ENCODE results near the gene RBM44.
"Not testable (repeated sequence)": the region's sequence is repeated elsewhere in the genome, so short reads cannot be mapped to it uniquely, and the experiment has no call there.

RBM44 gene

GRCh38 chr2:237779521-237779920 lies 19.1 kb upstream of the RBM44 start:
- no peak for DNase-seq

- DNase-seq, result no peak
Measured at GRCh38 chr2:237782181-237782580, 16.4 kb upstream of the RBM44 start.

- not testable (repeated sequence) for DNase-seq
Measured at GRCh38 chr2:237783678-237784077, 14.9 kb upstream of the RBM44 start.

- DNase-seq, result no peak
Measured at GRCh38 chr2:237786936-237787335, 11.6 kb upstream of the RBM44 start.

GRCh38 chr2:237790353-237790752 lies 8.2 kb upstream of the RBM44 start:
- DNase-seq, result no peak

- no peak for DNase-seq
Measured at GRCh38 chr2:237791977-237792727, 6.4 kb upstream of the RBM44 start.

GRCh38 chr2:237797253-237797652 lies 1.3 kb upstream of the RBM44 start:
- DNase-seq, result no peak

GRCh38 chr2:237799060-237799428 lies 465 bp downstream of the RBM44 start:
- DNase-seq, result no peak

GRCh38 chr2:237801466-237801865 lies 2.9 kb downstream of the RBM44 start:
- DNase-seq, result no peak

- peak in 1 of 2 experiments; percentile 2 for DNase-seq
Measured at GRCh38 chr2:237806334-237806733, 7.8 kb downstream of the RBM44 start.

GRCh38 chr2:237815637-237816036 lies 17.1 kb downstream of the RBM44 start:
- DNase-seq, result no peak

GRCh38 chr2:237816531-237816930 lies 18.0 kb downstream of the RBM44 start:
- no peak for DNase-seq

GRCh38 chr2:237818066-237818473 lies 19.5 kb downstream of the RBM44 start:
- no peak for DNase-seq

GRCh38 chr2:237819231-237819630 lies 20.7 kb downstream of the RBM44 start:
- DNase-seq, result no peak

GRCh38 chr2:237820421-237820820 lies 21.8 kb downstream of the RBM44 start:
- no peak for DNase-seq

GRCh38 chr2:237823544-237823943 lies 25.0 kb downstream of the RBM44 start:
- no peak for DNase-seq

- no peak for DNase-seq
Measured at GRCh38 chr2:237824085-237824484, 25.5 kb downstream of the RBM44 start.

- no peak for DNase-seq
Measured at GRCh38 chr2:237827421-237827987, 28.9 kb downstream of the RBM44 start.

GRCh38 chr2:237830522-237830921 lies 31.9 kb downstream of the RBM44 start:
- DNase-seq, result no peak

GRCh38 chr2:237833546-237833945 lies 35.0 kb downstream of the RBM44 start:
- no peak for DNase-seq

GRCh38 chr2:237835372-237835771 lies 36.8 kb downstream of the RBM44 start:
- no peak for DNase-seq

- no peak for DNase-seq
Measured at GRCh38 chr2:237841051-237841450, 42.5 kb downstream of the RBM44 start.

GRCh38 chr2:237848940-237849339 lies 50.4 kb downstream of the RBM44 start:
- DNase-seq, result not testable (repeated sequence)

GRCh38 chr2:237854295-237854694 lies 55.7 kb downstream of the RBM44 start:
- no peak for DNase-seq

- DNase-seq, result no peak
Measured at GRCh38 chr2:237857791-237858190, 59.2 kb downstream of the RBM44 start.

Data from NCI-H2081 (cell line).